ENCODE results near the gene P2RY8.

- TF ChIP-seq CTCF (IDR thresholded peaks at IDR 0.05) (no peak), POLR2A (IDR thresholded peaks at IDR 0.05) (no peak)
These were observed 61.1 kb downstream of the P2RY8 start for GRCh38 chrX:1475881-1476280.
